GM18951 (cell line): Measurements from ENCODE around the gene LRRC8B.
"Not testable (repeated sequence)": the region's sequence is repeated elsewhere in the genome, so short reads cannot be mapped to it uniquely, and the experiment has no call there.

Source experiments
- POLR2A ChIP-seq: IDR thresholded peaks from 4 replicates; pipeline ENCODE4 v1.6.1; 2011; ENCODE audit warnings: mild to moderate bottlenecking; ENCODE audit not compliant: insufficient read length, insufficient read depth; ENCODE audit errors: extremely low read depth
- in situ Hi-C: fragments of 300-500 bp; cut with MboI; formaldehyde crosslinking; loops from one replicate; pipeline ENCODE4 v1.12.0; 2022; ENCODE audit warnings: low sequenced_read_pairs, mixed read lengths, inconsistent platforms; ENCODE audit not compliant: unreplicated experiment

LRRC8B gene

DNA sequence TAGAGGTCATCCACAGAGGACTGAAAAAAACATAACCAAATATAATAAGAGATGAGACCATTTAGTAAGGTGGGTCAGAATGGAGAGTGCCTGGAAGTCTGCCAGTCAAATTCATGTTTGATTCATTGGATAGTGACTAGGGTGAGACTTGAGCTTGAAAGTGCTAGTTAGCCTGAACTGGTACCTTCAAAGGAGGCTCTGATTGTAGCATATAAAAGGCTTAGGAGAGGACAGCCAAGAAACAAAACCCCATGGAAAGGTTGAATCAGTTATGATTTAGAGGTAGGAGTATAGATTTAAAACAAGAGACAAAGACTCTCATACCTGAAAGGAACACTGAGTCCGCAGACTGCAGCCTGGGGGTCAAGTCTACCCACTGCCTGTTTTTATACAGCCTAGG lies 63.9 kb downstream of the LRRC8B start:
- in situ Hi-C loops, result no loop called here
- no peak for TF ChIP-seq POLR2A

DNA sequence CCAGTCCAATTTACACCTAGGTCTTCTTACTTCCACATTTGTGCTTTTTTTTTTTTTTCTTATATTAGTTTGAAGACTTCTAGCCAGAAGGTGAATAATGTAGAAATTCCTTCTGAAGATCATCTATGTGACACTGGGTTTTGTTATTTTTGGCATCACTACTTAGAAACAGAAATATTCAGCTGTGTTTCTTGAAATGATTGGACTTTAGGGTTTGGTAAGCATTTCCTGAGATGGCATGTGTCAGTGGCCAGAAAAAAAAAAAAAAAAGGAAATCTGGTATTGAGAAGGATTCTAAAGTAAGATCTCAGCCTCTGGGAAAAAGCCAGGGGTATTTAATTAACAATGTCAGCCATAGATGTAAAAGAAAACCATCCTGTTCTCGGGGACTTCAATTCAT lies 64.9 kb downstream of the LRRC8B start:
- no peak for TF ChIP-seq POLR2A
- in situ Hi-C loops, result no loop called here

DNA sequence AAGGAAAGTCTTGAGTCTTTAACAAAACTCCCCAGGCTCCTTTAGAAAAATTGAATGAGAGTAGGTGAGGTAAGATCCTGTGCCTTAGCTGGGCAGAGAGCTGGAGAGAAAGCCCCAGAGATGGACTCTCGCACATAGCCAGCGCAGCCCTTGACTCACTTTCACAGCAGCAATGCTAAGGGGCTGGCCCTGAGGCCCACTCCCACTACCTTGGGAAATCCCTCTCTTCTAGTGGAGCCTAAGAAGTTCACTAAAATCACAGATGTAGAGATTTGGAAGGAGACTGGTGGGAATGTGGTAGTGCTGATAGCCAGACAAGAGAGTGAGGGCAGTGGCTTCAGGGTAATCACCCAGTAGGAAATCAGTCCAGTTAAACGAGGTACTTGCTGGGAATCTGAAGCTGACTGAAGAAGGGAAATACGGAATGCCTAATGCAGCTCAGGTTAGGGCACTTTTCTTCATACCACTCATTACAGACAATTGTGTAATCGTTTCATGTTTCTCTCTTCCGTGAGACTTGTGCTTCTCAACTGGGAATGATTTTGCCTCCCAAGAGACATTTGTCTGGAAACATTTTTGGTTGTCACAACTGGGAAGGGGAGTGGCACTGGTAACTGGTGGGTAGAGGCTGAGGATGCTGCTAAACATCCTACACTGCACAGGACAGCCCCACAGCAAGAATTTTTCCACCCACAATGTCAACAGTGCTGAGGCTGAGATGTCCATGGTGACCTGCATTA lies 65.9 kb downstream of the LRRC8B start:
- TF ChIP-seq POLR2A, result no peak
- in situ Hi-C loops, result no loop called here

DNA sequence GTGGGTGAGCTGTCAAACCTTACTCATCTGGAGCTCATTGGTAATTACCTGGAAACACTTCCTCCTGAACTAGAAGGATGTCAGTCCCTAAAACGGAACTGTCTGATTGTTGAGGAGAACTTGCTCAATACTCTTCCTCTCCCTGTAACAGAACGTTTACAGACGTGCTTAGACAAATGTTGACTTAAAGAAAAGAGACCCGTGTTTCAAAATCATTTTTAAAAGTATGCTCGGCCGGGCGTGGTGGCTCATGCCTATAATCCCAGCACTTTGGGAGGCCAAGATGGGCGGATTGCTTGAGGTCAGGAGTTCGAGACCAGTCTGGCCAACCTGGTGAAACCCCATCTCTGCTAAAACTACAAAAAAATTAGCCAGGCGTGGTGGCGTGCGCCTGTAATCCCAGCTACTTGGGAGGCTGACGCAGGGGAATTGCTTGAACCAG lies 68.3 kb downstream of the LRRC8B start:
- in situ Hi-C loops, result not testable (repeated sequence)

- TF ChIP-seq POLR2A, result no peak
- in situ Hi-C loops, result no loop called here
These were observed 69.6 kb downstream of the LRRC8B start for GRCh38 chr1:89594096-89594740.

DNA sequence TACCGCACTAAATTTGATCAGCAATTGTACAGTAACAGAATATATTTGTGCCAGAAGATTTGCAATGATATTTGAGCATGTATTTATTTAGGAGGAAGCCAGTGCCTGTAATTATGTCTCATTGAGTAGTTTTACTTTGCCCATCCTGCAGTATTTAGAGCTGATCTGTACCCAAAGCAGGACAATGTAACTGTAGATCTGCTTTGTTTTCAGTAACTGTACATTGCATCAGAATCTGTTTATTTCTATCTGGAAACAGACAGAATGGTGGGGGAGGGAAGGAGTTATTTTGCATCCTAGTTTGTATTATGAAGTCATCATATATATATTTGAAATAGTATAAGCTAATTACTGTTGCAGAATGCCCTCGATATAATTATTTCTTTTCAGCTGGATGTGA lies 72.1 kb downstream of the LRRC8B start:
- no peak for TF ChIP-seq POLR2A
- in situ Hi-C loops, result no loop called here

DNA sequence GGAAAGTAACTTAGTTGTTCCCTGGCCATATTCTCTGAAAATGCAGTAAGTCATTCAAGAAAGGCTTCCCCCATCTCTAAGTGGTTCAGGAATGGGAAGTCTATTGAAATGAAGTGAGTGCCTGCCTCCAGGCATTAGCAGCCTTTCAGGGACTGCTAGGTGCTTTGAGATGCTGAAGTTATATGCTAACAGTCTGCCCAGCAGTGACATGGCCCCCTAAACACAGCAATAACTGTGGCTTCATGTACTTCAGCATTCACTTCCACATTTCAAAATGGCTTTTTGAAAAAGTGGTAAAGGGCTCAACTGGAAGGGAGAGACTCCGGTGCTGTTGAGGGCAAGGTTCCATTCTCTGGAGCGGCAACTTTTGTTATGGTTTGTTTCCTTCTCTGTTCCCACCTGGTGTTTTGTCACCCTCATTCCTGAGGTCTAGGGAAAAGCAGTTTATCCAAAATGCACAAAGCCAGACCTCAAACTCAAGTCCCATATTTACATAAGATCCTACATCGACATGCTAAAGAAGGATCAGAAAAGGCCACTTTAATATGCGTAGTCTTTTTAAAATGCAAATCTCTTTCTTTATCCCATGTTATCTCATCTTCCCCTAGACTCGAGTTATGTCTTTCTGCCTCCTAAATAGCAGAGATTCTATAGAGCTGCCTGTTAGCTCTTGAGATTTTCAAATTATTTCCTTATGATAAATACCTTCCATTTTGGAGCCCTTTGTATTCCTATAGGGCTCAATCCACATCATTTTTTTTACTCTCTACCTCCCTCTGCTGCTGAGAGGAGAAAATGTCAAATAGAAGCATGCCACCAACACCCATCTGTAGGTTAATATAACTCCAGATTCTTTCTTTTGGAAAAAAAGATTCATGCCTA lies 74.1 kb downstream of the LRRC8B start:
- in situ Hi-C loops, result no loop called here
- TF ChIP-seq POLR2A, result no peak

DNA sequence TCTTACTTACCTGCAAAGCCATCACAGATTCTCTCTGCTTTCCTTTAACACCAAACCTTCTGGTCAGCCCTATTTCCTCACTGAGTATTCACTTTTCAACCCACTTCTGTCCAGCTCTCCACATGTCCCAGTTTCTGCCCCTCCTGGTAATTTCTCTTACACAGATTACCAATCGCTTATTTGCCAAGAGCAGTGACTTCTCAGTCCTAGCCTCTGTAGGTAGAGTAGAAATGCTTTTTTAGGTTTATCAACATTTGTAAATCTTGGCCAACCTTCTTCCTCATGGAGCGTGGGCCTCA lies 74.7 kb downstream of the LRRC8B start:
- TF ChIP-seq POLR2A, result no peak
- in situ Hi-C loops, result no loop called here

DNA sequence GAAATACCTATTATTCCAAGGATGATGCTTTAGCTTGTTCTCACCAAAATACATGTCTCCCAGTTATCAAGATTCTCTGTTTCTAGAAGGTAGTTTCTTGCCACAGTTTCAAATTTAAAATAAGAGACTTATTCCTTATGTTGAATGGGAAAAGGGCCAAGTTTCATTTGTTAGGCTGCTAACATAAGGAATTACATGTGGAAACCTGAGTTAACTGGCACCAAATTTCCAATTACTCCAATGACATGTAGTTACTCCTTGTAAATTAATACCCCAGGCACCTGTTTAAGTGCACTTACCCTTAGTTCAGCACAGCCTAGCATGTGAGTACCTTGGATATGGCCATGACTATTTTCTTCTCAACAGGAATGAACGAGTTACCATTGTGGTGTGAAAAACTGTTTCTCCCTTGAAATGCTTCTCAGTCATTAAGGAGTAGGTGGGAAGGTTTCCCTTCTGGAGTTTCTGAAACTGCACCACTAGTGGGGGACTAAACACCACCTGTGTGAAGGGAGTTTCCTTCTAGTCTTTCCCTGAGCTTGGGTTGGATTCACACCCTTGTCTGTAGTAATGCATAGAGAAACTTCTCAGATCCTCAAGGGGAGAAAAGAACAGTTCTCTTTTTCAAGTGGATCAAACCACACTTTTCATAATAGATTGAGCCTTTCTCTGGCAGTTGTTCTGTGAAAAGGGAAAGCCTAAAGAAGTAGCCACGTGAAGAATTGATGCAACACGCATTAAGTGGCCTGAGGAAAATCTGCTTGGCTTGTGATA lies 76.0 kb downstream of the LRRC8B start:
- in situ Hi-C loops, result no loop called here

GRCh38 chr1:89602871-89603404 lies 78.3 kb downstream of the LRRC8B start:
- in situ Hi-C loops, result no loop called here
- no peak for TF ChIP-seq POLR2A

More for the DNA sequence above, 76.0 kb downstream of the LRRC8B start:
- TF ChIP-seq POLR2A, result no peak

DNA sequence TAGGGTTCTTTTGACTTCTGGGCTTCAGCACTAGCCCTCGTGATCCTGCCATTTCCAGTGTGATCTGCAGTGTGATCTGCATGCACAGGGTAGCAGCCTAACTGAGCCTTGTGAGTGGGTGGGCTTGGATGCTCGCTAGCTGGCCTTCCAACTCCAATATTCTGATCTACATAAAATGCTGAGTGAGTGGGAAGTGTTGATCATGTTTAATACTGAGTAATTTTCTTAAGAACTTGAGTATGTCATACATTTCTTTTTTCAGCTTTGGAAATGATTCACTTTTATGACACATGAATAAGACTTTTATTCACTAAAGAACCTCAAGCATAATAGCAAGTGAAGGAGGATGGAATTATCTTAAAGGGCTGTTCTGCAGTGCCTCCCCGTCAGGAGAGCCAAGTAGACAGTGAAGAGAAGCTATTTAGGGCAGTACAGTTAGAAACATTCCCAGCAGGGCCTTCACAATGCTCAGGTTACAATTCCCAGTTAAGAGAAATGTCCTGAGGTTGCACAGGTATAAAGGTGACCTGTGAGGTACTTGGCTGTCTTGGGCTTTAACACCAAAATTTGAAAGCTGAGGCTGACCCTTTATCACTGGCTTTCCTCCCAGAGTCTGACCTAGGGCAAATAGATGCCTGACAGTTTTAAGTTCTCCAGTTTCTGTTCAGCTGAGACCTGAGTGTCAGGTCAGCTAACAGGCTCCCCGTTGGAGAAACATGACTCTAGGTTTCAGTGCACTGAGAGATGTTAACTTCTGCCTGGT lies 79.2 kb downstream of the LRRC8B start:
- no peak for TF ChIP-seq POLR2A
- in situ Hi-C loops, result no loop called here

- TF ChIP-seq POLR2A, result no peak
- in situ Hi-C loops, result no loop called here
These were observed 79.7 kb downstream of the LRRC8B start for GRCh38 chr1:89604414-89604735.
